HUES48 (cell line): Measurements from ENCODE around the gene EML6.
A peak's percentile ranks its signal among the peaks of the same experiment; 100 is the strongest.

Experiments used
- H3K27ac ChIP-seq: one replicate; pipeline ENCODE4 v1.7.0; 2013; ENCODE audit warnings: low read depth, low read length, inconsistent platforms
- H3K27me3 ChIP-seq: 2 replicates; pipeline ENCODE4 v1.6.1; 2013; ENCODE audit warnings: mild to moderate bottlenecking, low read length; ENCODE audit not compliant: control insufficient read depth, insufficient read depth
- H3K36me3 ChIP-seq: 2 replicates; pipeline ENCODE4 v1.6.1; 2013; ENCODE audit warnings: low read length; ENCODE audit not compliant: control insufficient read depth, insufficient read depth
- H3K4me1 ChIP-seq: 2 replicates; pipeline ENCODE4 v1.6.1; 2013; ENCODE audit warnings: mild to moderate bottlenecking, low read length; ENCODE audit not compliant: control insufficient read depth, insufficient read depth
- H3K4me3 ChIP-seq: 2 replicates; pipeline ENCODE4 v1.5.1; 2013; ENCODE audit warnings: mild to moderate bottlenecking, low read depth, low read length
- H3K9ac ChIP-seq: 2 replicates; pipeline ENCODE4 v1.6.1; 2013; ENCODE audit warnings: mild to moderate bottlenecking, low read depth, low read length, moderate library complexity
- H3K9me3 ChIP-seq: 2 replicates; pipeline ENCODE4 v1.6.1; 2013; ENCODE audit warnings: low read length; ENCODE audit not compliant: control insufficient read depth, insufficient read depth

EML6 gene

GRCh38 chr2:54757500-54757899 lies 34.0 kb downstream of the EML6 start:
- Histone ChIP-seq H3K36me3 (no peaks in the 10 kb centered on the region), H3K4me1 (peaks cover 14% of the 10 kb centered on the region), H3K4me3 (no peak overlapping the region), H3K9ac (no peak overlapping the region), H3K27ac (peak overlapping the region; percentile 50), H3K9me3 (no peaks in the 10 kb centered on the region), H3K27me3 (no peaks in the 10 kb centered on the region)

DNA sequence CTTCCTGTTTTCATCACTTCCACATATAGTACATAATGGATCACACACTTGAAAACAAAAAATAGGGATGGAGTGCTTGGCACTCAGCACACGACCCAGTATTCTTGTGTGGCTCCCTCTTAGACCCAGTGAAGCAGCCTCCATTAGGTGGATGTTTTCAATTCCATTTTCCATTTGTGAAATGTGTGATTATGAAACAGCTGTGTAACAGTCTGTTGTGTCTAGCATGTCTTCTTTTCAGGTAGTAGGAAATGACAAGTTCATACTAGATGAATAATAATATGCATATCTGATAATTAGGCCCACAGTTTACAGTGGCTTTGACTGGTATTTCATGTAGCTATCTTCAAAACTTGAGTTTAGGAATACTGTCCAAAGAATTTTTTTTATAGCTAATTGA lies 35.5 kb downstream of the EML6 start:
- H3K4me1 ChIP-seq: peaks cover 14% of the 10 kb centered on the region
- no peaks in the 10 kb centered on the region for H3K36me3 ChIP-seq
- H3K9me3 ChIP-seq: no peaks in the 10 kb centered on the region
- H3K27me3 ChIP-seq: no peaks in the 10 kb centered on the region
- H3K4me3 ChIP-seq: no peak overlapping the region
- H3K27ac ChIP-seq: no peak overlapping the region
- H3K9ac ChIP-seq: no peak overlapping the region

GRCh38 chr2:54760310-54760709 lies 36.8 kb downstream of the EML6 start:
- no peaks in the 10 kb centered on the region for H3K36me3 ChIP-seq
- H3K4me3 ChIP-seq: no peak overlapping the region
- H3K27me3 ChIP-seq: no peaks in the 10 kb centered on the region
- peaks cover 14% of the 10 kb centered on the region for H3K4me1 ChIP-seq
- no peak overlapping the region for H3K27ac ChIP-seq
- H3K9me3 ChIP-seq: no peaks in the 10 kb centered on the region
- no peak overlapping the region for H3K9ac ChIP-seq

DNA sequence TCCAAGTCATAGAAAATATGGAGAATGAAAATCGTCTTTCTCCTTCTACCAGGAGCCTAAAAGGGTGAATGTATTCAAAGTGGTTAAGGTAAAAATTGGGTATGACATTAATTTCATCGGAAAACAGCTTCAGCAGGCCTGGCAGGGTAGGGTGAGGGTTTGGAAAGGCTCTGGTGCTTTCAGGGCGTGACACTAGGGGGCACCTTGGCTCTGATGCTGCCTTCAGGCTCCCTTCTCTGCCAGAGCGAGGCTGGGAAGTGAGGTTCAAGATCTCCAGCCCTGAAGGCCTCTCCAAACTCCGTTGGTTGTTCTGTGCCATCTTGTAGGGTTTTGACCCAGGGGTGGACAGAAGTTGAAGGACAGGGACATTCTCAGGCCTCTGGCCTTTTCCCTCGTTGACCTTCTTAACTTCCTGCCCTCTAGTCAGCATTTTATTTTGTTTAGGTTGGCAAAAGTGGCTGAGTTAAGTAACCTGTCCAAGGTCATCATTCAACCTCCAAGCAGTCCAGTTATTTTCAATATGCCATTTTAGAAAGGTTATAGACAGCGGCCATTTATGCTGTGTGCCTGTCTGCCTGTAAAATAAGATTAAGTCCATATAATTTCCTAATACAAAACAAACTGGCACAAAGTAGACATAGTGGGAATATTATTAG lies 40.3 kb downstream of the EML6 start:
- H3K4me3 ChIP-seq: no peak overlapping the region
- H3K9me3 ChIP-seq: no peaks in the 10 kb centered on the region
- no peak overlapping the region for H3K27ac ChIP-seq
- H3K36me3 ChIP-seq: no peaks in the 10 kb centered on the region
- H3K9ac ChIP-seq: no peak overlapping the region
- no peaks in the 10 kb centered on the region for H3K4me1 ChIP-seq
- no peaks in the 10 kb centered on the region for H3K27me3 ChIP-seq

- Histone ChIP-seq H3K9me3 (no peaks in the 10 kb centered on the region), H3K27ac (no peak overlapping the region), H3K27me3 (no peaks in the 10 kb centered on the region), H3K4me1 (no peaks in the 10 kb centered on the region), H3K9ac (no peak overlapping the region), H3K36me3 (no peaks in the 10 kb centered on the region), H3K4me3 (no peak overlapping the region)
These were observed 44.5 kb downstream of the EML6 start for GRCh38 chr2:54767921-54768320.

DNA sequence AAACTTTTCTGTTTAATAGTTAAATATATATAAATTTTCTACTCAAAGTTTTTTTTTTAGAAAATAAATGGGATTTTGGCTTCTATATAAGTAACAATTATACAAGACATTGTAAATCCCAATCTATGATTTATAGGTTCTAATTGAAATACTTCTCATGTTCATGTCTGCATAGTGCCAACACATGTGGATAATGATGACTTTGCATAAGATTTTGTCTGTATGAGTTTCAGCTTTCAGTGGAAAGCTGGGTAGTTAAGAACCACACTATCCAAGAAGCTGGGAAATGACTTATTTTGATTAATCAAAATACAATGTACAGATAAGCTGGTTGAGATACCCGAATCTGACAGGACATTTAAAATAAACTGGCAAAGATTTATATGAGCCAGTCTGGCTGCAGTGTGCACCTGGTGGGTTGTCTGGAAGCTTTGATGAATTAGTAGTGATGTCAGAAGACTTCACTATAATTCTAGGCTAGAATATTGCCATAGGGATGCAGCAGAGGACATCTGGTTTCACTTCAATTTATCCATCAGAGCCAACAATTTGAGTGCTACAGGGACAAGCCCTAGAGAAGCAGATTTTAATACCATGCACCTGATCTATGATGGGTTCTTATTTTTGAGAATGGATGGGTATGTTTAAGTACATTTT lies 45.4 kb downstream of the EML6 start:
- Histone ChIP-seq H3K9ac (no peak overlapping the region), H3K4me1 (no peaks in the 10 kb centered on the region)

GRCh38 chr2:54770211-54770610 lies 46.7 kb downstream of the EML6 start:
- Histone ChIP-seq H3K4me3 (no peak overlapping the region), H3K27ac (no peak overlapping the region), H3K4me1 (no peaks in the 10 kb centered on the region), H3K27me3 (no peaks in the 10 kb centered on the region), H3K36me3 (no peaks in the 10 kb centered on the region), H3K9ac (no peak overlapping the region), H3K9me3 (no peaks in the 10 kb centered on the region)

More for the DNA sequence above, 45.4 kb downstream of the EML6 start:
- no peak overlapping the region for H3K27ac ChIP-seq
- H3K9me3 ChIP-seq: no peaks in the 10 kb centered on the region
- H3K4me3 ChIP-seq: no peak overlapping the region
- H3K36me3 ChIP-seq: no peaks in the 10 kb centered on the region
- H3K27me3 ChIP-seq: no peaks in the 10 kb centered on the region

DNA sequence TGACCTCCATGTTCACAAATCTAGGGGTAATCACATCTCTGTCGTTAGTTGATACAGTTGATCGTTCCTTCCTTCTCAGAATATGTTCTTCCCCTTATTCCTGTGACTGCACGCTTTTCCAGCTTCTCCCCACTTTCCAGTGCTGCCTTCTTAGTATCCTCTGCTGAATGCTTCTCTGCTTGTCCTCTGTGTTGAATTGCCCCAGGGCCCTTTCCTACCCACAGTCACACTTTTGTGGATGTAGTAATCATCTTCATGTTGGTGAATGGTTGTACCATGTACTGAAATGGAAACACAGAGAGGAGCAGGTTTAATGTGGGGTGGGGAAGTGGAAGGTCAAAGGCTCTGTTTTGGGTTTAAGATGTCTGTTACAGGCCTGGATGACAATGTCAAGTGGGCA lies 47.2 kb downstream of the EML6 start:
- Histone ChIP-seq H3K36me3 (no peaks in the 10 kb centered on the region), H3K27ac (no peak overlapping the region), H3K9me3 (0 out of 2 replicates have a peak, but pooled peaks cover 3% of the 10 kb centered on the region), H3K4me1 (no peaks in the 10 kb centered on the region), H3K27me3 (no peaks in the 10 kb centered on the region), H3K4me3 (no peak overlapping the region), H3K9ac (no peak overlapping the region)

DNA sequence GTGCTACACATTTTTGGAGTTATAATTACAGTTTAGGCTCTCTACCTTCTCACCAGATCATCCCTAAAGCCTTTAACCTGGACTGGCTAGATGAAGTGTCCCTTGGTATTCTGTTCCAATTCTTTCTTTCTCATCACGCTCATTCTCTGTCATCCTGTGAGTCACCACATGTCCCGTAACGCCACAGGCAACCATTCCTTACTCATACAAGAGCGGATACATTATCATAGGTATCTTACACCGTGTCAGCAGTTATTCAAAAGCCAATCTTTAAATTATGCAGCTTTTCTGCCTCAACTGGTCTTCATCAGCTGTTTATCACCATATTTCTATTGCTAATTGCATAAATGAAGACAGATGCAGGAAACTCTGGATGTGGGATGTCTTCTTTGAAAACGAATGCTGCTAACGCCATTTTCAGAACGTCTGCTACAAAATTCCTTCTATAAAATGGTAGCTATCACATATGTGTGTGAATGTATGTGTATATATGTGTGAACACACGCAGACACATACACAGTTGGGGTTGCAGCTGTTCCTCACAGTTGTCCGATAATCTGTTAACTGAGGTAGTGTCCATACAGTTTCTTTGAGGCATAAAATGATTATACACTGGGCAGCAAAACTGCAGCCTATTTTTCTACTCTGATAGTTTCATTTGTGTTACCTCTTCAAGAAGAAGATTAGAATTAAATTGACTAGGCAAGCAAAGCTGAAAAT lies 47.9 kb downstream of the EML6 start:
- H3K9me3 ChIP-seq: 0 out of 2 replicates have a peak, but pooled peaks cover 3% of the 10 kb centered on the region
- H3K4me1 ChIP-seq: no peaks in the 10 kb centered on the region
- H3K27me3 ChIP-seq: no peaks in the 10 kb centered on the region
- no peak overlapping the region for H3K4me3 ChIP-seq
- no peaks in the 10 kb centered on the region for H3K36me3 ChIP-seq
- no peak overlapping the region for H3K9ac ChIP-seq
- H3K27ac ChIP-seq: no peak overlapping the region

- Histone ChIP-seq H3K9me3 (0 out of 2 replicates have a peak, but pooled peaks cover 3% of the 10 kb centered on the region), H3K27ac (no peak overlapping the region), H3K27me3 (no peaks in the 10 kb centered on the region), H3K4me3 (no peak overlapping the region), H3K36me3 (no peaks in the 10 kb centered on the region), H3K9ac (no peak overlapping the region), H3K4me1 (no peaks in the 10 kb centered on the region)
These were observed 48.6 kb downstream of the EML6 start for GRCh38 chr2:54772110-54772509.

GRCh38 chr2:54772531-54772930 lies 49.1 kb downstream of the EML6 start:
- H3K27ac ChIP-seq: no peak overlapping the region
- no peaks in the 10 kb centered on the region for H3K27me3 ChIP-seq
- H3K9ac ChIP-seq: no peak overlapping the region
- 0 out of 2 replicates have a peak, but pooled peaks cover 3% of the 10 kb centered on the region for H3K9me3 ChIP-seq
- H3K4me1 ChIP-seq: no peaks in the 10 kb centered on the region
- no peak overlapping the region for H3K4me3 ChIP-seq
- no peaks in the 10 kb centered on the region for H3K36me3 ChIP-seq
